NT2/D1 (cell line): ENCODE results near the gene ARL15.

ENCODE experiments used
- SUZ12 ChIP-seq: IDR thresholded peaks from 2 replicates; pipeline ENCODE4 v1.6.1; 2011; ENCODE audit not compliant: insufficient read length, insufficient read depth; ENCODE audit errors: extremely low read depth
- YY1 ChIP-seq: IDR thresholded peaks from 2 replicates; pipeline ENCODE4 v1.6.1; 2011; ENCODE audit not compliant: insufficient read length, insufficient read depth
- ZNF274 ChIP-seq: IDR thresholded peaks from 2 replicates; pipeline ENCODE4 v1.6.1; 2011; ENCODE audit warnings: mild to moderate bottlenecking, low read depth, low read length

- TF ChIP-seq YY1, result no peak
- no peak for TF ChIP-seq ZNF274
- TF ChIP-seq SUZ12, result no peak
Measured at GRCh38 chr5:53873235-53873634, 437.1 kb downstream of the ARL15 start.
